Caki2 (cell line): Measurements from ENCODE around the gene LCE2A. TPM values are rescaled to one million over a fixed set of nuclear protein-coding genes. Genes with fewer than 3 reads are reported as not detected.
"Not testable (repeated sequence)": the region's sequence is repeated elsewhere in the genome, so short reads cannot be mapped to it uniquely, and the experiment has no call there.

Source experiments
- DNase-seq: peaks from one replicate; pipeline ENCODE4 v3.0.0-alpha.2; 2015; ENCODE audit warnings: low read depth
- in situ Hi-C: cut with HindIII; loops from 2 replicates; pipeline ENCODE4 v1.10.0; 2016; ENCODE audit warnings: low sequenced_read_pairs, low pct_unique_long_range_greater_than_20kb, mixed read lengths
- total RNA-seq: library from RNA; depleted of rRNA; stranded (reverse); fragments of >200 nt; shearing (Covaris generic); gene quantifications from 2 replicates; pipeline ENCODE4 v1.2.3, GENCODE V29; 2014; ENCODE audit warnings: low replicate concordance; rRNA removed

Gene LCE2A, protein sequence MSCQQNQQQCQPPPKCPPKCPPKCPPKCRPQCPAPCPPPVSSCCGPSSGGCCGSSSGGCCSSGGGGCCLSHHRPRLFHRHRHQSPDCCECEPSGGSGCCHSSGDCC
- not detected in 2 replicates for total RNA-seq

DNA sequence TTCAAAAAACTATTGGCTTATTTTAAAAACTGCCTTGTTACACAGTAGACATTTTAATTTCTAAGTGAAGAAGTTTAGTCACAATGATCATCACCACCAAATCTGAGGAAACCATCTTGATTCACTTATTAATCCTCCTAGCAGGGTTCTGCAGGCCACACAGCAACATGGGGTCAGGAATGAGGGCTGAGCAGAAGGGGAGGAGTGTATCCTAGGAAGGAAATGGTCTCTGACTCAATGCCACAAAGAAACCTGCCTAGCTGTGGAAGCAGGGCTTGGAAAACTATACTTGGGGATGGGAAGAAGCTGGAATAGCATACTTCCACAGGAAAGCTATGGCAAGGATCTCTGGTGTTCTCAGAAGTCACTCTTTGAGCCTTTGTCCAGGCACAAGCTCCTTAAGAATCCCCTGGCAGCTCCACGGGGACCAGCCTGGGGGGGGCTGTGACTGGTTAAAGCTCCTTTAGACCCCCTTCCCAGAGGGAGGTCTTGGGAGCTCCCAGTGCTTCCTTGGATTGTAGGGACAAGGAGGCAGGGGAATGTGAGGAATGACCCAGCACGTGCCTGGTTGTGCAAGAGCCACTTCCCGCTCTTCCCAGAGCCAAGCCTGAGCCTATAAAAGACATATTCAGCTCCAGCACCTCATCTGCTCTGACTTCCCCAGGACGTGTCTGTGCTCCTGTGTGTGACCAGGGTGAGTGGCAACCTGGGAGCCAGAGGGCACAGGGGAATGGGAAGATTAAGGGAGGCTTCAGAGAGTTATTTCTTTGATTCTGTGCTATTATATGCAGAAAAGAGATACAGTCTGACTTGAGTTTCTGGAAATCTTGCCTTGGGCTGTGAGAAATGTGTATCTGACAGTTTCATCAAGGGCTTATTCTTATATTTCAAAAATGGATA is at the start of gene LCE2A:
Gene LCE2A, plus strand, starts transcription at position 645 of the 900 bp plus-strand sequence. CDS start 557 bp downstream, outside the sequence.
- in situ Hi-C loops = no loop called here
- no peak for DNase-seq

DNA sequence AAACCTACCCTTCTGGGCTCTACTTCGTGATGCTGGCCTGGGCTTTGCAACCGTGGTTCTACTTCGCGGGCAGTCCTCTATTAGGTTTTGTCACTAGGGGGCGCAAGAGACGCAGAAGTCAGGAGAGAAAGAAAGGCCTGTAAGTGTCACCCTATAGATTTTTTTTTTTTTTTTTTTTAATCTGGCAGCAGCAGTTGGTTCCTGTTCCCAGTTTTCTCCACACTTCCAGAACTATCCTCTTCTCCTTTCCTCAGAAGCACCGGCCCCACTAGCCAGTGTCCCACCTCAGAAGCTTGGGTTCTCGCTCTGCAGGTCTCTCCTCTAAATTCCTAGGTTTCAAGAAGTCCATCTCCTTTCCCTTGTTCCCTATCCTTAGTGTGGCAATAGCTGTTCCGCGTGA is 44.0 kb upstream of the LCE2A start:
- in situ Hi-C loops = no loop called here
- peak; percentile 50 for DNase-seq

DNA sequence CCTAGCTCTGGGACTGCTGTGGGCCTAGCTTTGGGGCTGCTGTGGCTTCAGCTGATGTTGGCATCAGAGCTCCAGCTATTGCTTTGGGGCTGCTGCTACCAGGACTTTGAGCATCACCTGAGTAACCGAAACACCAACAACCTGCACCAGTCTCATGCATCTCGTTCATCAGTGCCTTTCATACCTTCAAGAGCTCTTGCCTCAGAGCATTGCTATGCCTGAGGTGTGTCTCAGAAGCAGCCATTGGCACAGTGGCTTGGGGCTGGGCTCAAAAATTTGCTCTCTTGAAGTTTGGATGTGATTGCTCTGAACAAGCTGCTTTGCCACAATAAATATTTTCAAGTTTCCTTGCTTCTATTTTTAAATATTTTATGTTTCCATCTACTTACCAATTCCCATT is 41.7 kb upstream of the LCE2A start:
- no peak for DNase-seq
- in situ Hi-C loops = no loop called here

DNA sequence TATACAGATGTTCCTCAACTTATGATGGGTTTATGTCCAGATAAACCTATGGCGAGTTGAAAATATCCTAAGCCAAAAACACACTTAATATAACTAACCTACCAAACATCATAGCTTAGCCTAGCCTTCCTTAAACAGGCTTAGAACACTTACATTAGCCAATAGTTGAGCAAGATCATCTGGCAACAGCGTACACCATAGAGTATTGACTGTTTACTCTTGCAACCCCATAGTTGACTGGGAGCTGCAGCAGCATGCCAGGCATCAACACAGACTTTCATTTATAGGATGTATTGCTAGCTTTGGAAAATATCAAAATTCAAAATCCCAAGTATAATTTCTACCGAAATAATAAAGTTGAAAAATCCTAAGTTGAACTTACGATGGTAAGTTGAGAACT is 40.5 kb upstream of the LCE2A start:
- no peak for DNase-seq
- in situ Hi-C loops = no loop called here

DNA sequence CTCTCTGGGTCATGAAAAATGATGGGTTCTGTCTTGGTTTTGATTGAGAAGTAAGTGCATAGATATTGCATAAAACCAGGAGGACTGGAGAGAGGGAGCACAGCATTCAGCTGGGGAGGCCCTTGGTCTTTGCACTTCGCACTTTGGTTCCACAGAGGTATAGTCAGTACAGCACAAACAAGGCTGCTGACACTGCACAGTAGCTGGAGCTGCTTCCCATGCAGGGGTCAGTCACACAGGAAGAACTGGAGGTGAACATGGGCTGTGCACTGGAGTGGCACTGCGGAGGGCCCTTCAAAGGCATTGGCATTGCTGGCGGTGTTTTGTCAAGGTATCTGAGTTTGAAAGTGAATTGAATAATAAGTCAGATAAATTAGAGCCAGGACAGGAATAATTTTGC is 39.5 kb upstream of the LCE2A start:
- no peak for DNase-seq
- in situ Hi-C loops = no loop called here

DNA sequence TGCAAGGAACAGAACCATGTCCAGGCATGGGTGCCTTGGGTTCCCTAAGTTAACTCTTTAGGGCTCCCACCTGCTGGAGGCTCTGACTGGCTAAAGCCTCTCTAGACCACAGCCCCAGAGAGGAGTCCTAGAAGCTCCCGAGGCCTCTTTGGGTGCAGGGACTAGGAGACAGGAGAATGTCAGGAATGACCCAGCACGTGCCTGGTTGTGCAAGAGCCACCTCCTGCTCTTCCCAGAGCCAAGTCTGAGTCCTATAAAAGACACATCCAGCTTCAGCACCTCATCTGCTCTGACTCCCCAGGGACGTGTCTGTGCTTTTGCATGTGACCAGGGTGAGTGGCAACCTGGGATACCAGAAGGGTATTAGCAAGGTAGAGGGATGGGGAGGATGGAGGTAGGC is 35.0 kb upstream of the LCE2A start, which contains the start of gene LCE2D:
Gene LCE2D, plus strand, starts transcription at position 283 of the 400 bp plus-strand sequence. CDS start 726 bp downstream, outside the sequence.
- DNase-seq = no peak
- in situ Hi-C loops = no loop called here

DNA sequence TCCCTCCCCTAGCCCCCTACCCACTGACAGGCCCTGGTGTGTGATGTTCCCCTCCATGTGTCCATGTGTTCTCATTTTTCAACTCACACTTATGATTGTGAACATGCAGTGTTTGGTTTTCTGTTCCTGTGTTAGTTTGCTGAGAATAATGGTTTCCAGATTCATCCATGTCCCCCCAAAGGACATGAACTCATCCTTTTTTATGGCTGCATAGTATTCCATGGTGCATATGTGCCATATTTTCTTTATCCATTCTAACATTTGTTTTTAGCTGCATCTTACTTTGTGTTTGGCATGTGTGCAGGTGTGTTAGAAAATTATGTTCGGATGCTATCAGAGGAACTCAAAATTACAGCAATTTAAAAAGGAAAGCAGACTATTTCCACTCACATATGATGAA is 32.0 kb upstream of the LCE2A start:
- in situ Hi-C loops, DNase-seq: not testable (repeated sequence)

DNA sequence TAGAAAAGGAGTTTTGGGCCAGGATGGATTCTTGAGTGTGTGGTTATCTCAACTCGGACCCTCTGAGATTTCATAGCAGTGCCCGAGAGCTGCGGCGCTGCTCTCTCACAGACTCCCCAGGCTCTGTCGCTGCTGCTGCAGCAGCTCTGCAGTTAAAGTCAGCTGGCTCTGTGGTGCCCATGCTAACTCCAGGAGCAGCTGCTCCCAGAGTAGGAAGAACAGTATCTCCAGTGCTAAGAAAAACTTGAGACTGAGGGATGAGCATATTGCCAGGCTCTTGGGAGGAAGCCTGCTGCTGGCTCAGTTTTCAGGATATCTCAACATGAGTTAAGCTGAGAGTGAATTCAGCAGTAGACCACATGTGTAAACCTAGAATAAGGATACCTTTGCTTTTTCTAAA is 30.5 kb upstream of the LCE2A start:
- no peak for DNase-seq
- in situ Hi-C loops = no loop called here

DNA sequence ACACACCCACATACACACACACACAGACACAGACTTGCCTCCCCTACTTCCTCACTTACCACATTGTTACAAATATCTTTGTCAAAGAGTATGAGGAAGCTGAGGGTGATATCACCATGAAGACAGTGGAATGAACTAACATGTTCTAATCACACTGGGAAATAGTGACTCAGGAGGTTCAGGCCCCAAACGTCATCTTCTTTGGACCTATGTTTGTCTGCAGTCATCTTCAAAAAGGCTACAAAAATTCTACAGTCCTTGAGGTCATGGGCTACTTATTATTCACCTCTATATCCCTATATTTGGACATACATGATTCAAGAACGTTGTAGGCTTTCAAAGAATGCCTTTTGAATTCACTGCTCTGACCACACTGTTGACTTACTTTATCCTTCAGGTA is 25.1 kb upstream of the LCE2A start:
- no peak for DNase-seq
- in situ Hi-C loops = no loop called here

DNA sequence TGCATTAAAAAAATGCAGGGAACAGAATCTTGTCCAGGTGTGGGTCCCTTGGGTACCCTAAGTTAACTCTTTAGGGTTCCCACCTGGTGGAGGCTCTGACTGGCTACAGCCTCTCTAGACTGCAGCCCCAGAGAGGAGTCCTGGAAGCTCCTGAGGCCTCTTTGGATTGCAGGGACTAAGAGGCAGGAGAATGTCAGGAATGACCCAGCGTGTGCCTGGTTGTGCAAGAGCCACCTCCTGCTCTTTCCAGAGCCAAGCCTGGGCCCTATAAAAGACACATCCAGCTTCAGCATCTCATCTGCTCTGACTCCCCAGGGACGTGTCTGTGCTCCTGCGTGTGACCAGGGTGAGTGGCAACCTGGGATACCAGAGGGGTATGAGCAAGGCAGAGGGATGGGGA is 23.2 kb upstream of the LCE2A start, which contains the start of gene LCE2C:
Gene LCE2C, plus strand, starts transcription at position 297 of the 400 bp plus-strand sequence. CDS start 737 bp downstream, outside the sequence.
- in situ Hi-C loops, DNase-seq: not testable (repeated sequence)

DNA sequence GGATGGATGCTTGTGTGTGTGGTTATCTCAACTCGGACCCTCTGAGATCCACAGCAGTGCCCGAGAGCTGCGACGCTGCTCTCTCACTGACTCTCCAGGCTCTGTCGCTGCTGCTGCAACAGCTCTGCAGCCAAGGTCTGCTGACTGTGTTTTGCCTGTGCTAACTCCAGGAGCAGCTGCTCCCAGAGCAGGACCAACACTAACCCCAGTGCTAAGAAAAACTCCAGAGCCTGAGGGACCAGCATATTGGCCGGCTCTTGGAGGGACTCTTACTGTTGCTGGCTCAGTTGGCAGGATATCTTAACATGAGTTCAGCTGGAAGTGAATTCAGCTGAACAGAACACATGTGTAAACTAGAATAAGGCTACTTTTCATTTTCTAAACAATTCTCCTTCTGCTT is 18.7 kb upstream of the LCE2A start:
- in situ Hi-C loops = no loop called here
- no peak for DNase-seq

DNA sequence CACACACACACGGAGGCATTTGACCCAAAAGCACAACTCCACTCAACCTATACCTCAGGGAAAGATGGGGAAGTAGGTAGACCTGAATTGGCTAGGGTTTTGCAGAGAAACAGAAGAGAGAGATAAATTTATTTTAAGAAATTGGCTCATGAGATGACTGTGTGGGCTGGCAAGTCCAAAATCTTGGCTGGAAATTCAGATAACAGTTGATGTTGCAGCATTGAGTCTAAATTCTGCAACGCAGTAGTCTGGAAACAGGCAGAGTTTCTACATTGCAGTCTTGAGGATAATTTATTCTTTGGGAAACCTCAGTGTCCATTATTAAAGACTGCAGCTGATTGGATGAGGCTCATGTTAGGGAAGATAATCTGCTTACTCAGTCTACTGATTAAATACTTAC is 16.5 kb upstream of the LCE2A start:
- no peak for DNase-seq
- in situ Hi-C loops = no loop called here

DNA sequence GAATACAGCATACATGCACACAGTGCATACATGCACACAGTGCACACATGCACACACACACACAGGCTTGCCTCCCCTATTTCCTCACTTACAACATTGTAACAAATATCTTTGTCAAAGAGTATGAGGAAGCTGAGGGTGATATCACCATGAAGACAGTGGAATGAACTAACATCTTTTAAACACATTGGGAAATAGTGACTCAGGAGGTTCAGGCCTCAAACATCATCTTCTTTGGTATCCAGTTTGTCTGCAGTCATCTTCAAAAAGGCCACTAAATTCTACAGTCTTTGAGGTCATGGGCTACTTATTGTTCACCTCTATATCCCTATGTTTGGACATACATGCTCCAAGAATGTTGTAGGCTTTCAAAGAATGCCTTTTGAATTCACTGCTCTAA is 14.3 kb upstream of the LCE2A start:
- no peak for DNase-seq
- in situ Hi-C loops = no loop called here

DNA sequence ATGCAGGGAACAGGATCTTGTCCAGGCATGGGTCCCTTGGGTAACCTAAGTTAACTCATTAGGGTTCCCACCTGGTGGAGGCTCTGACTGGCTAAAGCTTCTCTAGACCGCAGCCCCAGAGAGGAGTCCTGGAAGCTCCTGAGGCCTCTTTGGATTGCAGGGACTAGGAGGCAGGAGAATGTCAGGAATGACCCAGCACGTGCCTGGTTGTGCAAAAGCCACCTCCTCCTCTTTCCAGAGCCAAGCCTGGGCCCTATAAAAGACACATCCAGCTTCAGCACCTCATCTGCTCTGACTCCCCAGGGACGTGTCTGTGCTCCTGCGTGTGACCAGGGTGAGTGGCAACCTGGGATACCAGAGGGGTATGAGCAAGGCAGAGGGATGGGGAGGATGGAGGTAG is 12.3 kb upstream of the LCE2A start, which contains the start of gene LCE2B:
Gene LCE2B, plus strand, starts transcription at position 301 of the 400 bp plus-strand sequence. CDS start 721 bp downstream, outside the sequence.
- in situ Hi-C loops, DNase-seq: not testable (repeated sequence)

DNA sequence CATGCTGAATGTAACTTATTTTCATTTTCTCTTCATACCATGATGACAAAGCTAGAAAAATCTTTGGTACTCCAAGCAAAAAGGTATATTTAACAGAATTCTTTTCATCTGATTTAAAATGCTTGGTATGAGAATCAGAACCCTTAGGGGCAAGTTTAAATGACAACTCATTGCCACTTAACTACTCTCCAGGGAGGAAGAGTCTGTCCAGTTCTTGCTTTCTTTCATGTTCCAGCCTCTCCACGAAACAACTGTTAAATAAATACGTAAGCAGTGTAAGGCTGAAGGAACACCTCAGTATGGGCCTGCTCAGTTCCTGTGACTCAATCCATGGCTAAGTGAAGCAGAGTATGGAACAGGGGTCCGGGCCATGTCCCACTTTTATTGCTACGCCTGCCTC is 1.6 kb downstream of the LCE2A start:
- in situ Hi-C loops = no loop called here
- no peak for DNase-seq

DNA sequence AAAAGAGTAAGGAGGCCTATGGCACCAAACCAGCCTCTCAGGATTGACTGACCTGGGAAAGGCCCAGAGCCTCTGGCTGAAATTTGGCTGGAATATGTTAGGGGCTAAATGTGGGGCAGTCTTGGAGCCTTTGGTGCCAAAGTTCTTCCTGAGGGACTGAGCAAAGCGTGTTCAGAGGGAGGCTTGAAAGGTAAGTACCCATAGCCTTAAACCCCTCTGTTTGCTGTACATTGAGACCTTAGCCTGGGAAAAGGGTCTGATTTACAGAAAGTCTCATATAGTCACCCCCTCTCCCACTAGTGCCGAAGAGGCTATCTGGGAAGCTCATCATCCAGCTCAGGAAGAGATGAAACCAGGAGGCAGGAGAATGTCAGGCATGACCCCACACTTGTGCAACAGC is 9.7 kb downstream of the LCE2A start, which contains the start of gene LCE4A:
Gene LCE4A, plus strand, starts transcription at position 301 of the 400 bp plus-strand sequence. CDS start 916 bp downstream, outside the sequence.
- in situ Hi-C loops = no loop called here
- no peak for DNase-seq

DNA sequence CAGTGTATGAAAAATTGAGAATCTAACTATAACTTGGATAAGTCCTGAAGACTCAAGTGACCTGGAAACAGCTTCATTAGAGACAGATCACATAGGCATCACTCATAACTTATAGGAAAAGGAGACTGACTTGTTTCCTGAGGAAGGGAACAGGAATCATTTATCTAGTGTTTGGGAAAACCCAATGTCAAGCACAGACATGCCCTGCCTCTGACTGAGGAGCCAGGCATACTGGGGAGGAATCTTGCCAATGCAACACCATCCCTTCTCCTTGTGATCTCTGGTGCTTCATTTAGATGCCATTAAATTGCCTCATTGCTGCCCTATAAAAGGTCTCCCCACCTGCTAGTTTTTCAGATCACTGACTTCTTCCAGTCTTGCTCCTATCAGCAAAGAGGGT is 20.1 kb downstream of the LCE2A start:
- in situ Hi-C loops = no loop called here
- DNase-seq = no peak

DNA sequence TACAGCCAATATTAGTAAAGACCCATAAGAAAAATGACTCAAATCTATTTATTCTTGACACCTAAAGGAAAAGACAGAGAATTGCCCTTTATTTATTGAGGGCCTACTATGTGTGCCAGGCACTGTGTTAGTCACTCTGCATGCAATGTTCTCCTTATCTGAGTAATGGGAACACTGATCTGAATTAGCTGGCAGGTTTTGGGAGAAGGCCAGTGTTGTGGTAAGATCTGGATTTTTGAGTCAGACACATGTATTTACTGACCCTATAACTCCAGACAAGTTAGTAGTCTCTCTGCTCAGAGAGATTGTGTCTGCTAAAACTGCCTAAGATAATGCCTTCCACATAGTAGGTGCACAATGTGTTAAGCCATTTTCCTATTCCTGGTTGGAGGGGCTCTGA is 27.1 kb downstream of the LCE2A start:
- in situ Hi-C loops = no loop called here
- DNase-seq = no peak

DNA sequence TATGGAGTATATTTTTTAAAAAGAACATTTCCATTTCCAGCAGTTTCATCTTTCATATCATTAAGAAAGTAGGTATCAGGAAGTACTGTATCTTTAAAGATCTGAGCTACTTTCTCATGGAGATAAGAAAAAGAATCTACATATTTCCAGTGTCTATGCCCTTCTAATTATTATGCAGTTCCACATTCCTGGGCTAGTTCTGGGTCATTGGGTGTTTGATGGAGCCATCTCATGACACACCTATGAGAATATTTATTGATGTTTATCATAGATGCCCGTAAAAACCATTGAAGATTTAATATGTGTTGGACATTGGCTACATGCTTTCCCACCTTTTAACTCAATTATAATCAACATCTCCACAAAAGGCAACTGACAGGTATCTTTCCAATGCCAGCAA is 30.8 kb downstream of the LCE2A start:
- DNase-seq = no peak
- in situ Hi-C loops = no loop called here
